ENCODE data around the gene PRKCE. TPM values are rescaled to one million over a fixed set of nuclear protein-coding genes. Genes with fewer than 3 reads are reported as not detected.

PRKCE gene
- total RNA-seq, 1 experiment from 2014 or later = 21.7 TPM

DNA sequence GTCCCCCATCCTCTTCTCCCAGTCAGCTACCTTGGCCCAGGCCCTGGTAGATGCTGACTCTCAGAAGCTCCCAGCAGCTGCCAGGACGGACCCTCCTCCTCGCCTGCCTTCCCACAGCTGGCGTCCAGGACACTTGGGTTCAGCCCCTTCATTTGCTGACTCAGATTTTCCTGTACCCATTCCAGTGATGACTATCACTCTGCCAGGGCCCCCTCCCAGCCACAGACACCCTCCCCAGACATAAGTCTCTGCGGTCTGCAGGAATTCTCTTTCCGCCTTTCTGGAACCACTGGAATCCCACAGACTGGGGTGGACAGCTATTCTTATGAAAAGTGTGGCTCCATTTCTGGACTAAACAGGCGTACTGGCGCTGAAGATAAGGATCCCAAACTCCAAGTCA lies 385.5 kb downstream of the PRKCE start:
- TF ChIP-seq EZH2 (IDR thresholded peaks at IDR 0.05; ENCODE audit: low read depth) (no peak), CTCF (conservative IDR thresholded peaks at IDR 0.05) (no peak)
- Histone ChIP-seq H3K79me2 (ENCODE audit: low read depth) (no peaks in the 10 kb centered on the region), H3K27me3 (ENCODE audit: insufficient read depth, low read depth) (no peaks in the 10 kb centered on the region), H3K9me3 (ENCODE audit: insufficient read depth, low read depth) (no peaks in the 10 kb centered on the region), H3K36me3 (ENCODE audit: low read depth) (no peaks in the 10 kb centered on the region; the same call in 1 of the 2 replicates), H3K4me1 (replicated peaks; ENCODE audit: insufficient read depth) (peaks cover 12% of the 10 kb centered on the region), H3K4me2 (no peak overlapping the region), H3K27ac (no peak overlapping the region), H2AFZ (no peak overlapping the region), H4K20me1 (ENCODE audit: insufficient read depth) (no peaks in the 10 kb centered on the region), H3K9me2 (ENCODE audit: insufficient read depth) (no peaks in the 10 kb centered on the region), H3K4me3 (no peak overlapping the region), H3F3A (ENCODE audit: insufficient read depth, low read depth) (peaks cover 9% of the 10 kb centered on the region; the same call in 1 of the 2 replicates)
- BruUV-seq (replicated peaks) = no TSS peak
- CTCF ChIA-PET = no interaction called here
- intact Hi-C loops (cut with micrococcal nuclease; ENCODE audit: unreplicated experiment) = no loop called here
- no peak for DNase-seq
- POLR2A ChIA-PET (ENCODE audit: unreplicated experiment) = no interaction called here

DNA sequence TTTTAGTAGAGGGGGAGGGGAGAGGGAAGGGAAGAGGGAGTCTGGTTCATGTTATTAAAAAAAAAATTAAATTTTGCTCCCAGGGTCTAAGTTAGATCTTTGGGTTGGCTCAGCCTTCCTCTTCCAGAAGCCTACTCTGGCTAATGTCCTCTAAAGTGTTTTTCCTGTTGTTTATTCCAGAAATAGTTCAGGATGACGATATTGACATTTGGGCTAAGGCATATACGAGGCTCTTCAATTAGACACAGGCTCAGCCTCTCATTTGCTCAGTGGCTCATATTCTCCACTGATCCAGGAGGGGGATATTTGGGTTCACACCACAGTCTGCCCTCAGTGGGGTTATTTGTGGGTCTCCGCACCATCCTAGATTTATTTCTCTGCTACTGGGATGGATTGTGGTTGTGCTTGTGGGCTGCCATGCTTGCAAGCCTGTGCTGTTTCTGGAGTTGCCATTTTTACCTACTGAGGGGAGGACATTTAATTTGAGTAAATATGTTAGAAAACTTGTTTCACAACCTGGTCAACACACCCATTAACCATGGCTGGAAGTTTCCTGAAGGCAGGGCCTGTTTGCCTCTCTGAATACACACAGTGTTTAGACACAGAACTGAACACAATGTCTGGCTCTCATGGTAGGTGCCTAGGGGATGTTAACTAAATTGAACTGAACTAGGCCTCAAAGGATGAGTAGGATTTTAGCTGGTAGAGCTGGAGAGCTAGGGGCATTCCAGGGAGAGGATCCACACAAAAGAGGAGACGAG lies 388.2 kb downstream of the PRKCE start:
- no peak overlapping the region for H2AFZ ChIP-seq
- no peaks in the 10 kb centered on the region for H3K79me2 ChIP-seq (ENCODE audit: low read depth)
- H3K4me3 ChIP-seq = no peak overlapping the region
- no TSS peak for BruUV-seq (replicated peaks)
- no peaks in the 10 kb centered on the region for H3K9me3 ChIP-seq (ENCODE audit: insufficient read depth, low read depth)
- H4K20me1 ChIP-seq (ENCODE audit: insufficient read depth) = no peaks in the 10 kb centered on the region
- no peaks in the 10 kb centered on the region for H3K9me2 ChIP-seq (ENCODE audit: insufficient read depth)
- H3K4me1 ChIP-seq (replicated peaks; ENCODE audit: insufficient read depth) = no peaks in the 10 kb centered on the region
- no peak for DNase-seq
- POLR2A ChIA-PET (ENCODE audit: unreplicated experiment) = no interaction called here
- TF ChIP-seq EZH2 (IDR thresholded peaks at IDR 0.05; ENCODE audit: low read depth) = no peak
- TF ChIP-seq CTCF (conservative IDR thresholded peaks at IDR 0.05) = no peak
- no peaks in the 10 kb centered on the region for H3F3A ChIP-seq (ENCODE audit: insufficient read depth, low read depth)
- H3K4me2 ChIP-seq = no peak overlapping the region
- no peaks in the 10 kb centered on the region; the same call in 1 of the 2 replicates for H3K36me3 ChIP-seq (ENCODE audit: low read depth)
- intact Hi-C loops (cut with micrococcal nuclease; ENCODE audit: unreplicated experiment) = no loop called here
- H3K27ac ChIP-seq = no peak overlapping the region
- no peaks in the 10 kb centered on the region for H3K27me3 ChIP-seq (ENCODE audit: insufficient read depth, low read depth)
- CTCF ChIA-PET = no interaction called here

GRCh38 chr2:46040563-46041155 lies 389.2 kb downstream of the PRKCE start:
- no peak overlapping the region for H3K4me2 ChIP-seq

More at GRCh38 chr2:46040563-46041155, 389.2 kb downstream of the PRKCE start:
- H3K79me2 ChIP-seq (ENCODE audit: low read depth) = no peaks in the 10 kb centered on the region
- H3K27me3 ChIP-seq (ENCODE audit: insufficient read depth, low read depth) = no peaks in the 10 kb centered on the region
- no peaks in the 10 kb centered on the region for H3K9me2 ChIP-seq (ENCODE audit: insufficient read depth)
- no peaks in the 10 kb centered on the region; the same call in 1 of the 2 replicates for H3K36me3 ChIP-seq (ENCODE audit: low read depth)
- H3K9me3 ChIP-seq (ENCODE audit: insufficient read depth, low read depth) = no peaks in the 10 kb centered on the region
- no peaks in the 10 kb centered on the region for H3K4me1 ChIP-seq (replicated peaks; ENCODE audit: insufficient read depth)
- no peak overlapping the region for H3K4me3 ChIP-seq
- H3F3A ChIP-seq (ENCODE audit: insufficient read depth, low read depth) = no peaks in the 10 kb centered on the region
- H3K27ac ChIP-seq = no peak overlapping the region
- TF ChIP-seq CTCF (conservative IDR thresholded peaks at IDR 0.05) = no peak
- no peak for TF ChIP-seq EZH2 (IDR thresholded peaks at IDR 0.05; ENCODE audit: low read depth)
- H2AFZ ChIP-seq = no peak overlapping the region
- POLR2A ChIA-PET (ENCODE audit: unreplicated experiment) = interaction anchor here (0.6 kb wide), 1 partner anchor 1280 kb away, joined by 4 read pairs; no protein-coding TSS in a partner anchor
- no TSS peak for BruUV-seq (replicated peaks)
- DNase-seq = no peak
- CTCF ChIA-PET = no interaction called here
- intact Hi-C loops (cut with micrococcal nuclease; ENCODE audit: unreplicated experiment) = no loop called here
- no peaks in the 10 kb centered on the region for H4K20me1 ChIP-seq (ENCODE audit: insufficient read depth)
